Activated CD8-positive, alpha-beta memory T cell treated with anti-CD3 and anti-CD28 coated beads for 36 hours (primary cell): ENCODE data around the gene MRPS7. TPM values are rescaled to one million over a fixed set of nuclear protein-coding genes. Genes with fewer than 3 reads are reported as not detected.

Experiments used
- CTCF ChIA-PET: fragments of 350-600 bp; sonication (Branson Sonifier 250); formaldehyde crosslinking; loops from one replicate; lab custom pipeline; 2021; ENCODE audit warnings: antibody characterized with exemption; lab: Charles Lee
- POLR2A ChIA-PET: fragments of 350-600 bp; sonication (Branson Sonifier 250); formaldehyde crosslinking; loops from one replicate; lab custom pipeline; 2021; ENCODE audit warnings: antibody characterized with exemption; lab: Charles Lee
- total RNA-seq, 2 experiments: library from RNA; stranded (reverse); gene quantifications; one replicate each; pipeline ENCODE4 v1.2.3, GENCODE V29; 2021

Gene MRPS7
- total RNA-seq, 2 experiments from 2014 or later: 98.9 to 102 TPM

DNA sequence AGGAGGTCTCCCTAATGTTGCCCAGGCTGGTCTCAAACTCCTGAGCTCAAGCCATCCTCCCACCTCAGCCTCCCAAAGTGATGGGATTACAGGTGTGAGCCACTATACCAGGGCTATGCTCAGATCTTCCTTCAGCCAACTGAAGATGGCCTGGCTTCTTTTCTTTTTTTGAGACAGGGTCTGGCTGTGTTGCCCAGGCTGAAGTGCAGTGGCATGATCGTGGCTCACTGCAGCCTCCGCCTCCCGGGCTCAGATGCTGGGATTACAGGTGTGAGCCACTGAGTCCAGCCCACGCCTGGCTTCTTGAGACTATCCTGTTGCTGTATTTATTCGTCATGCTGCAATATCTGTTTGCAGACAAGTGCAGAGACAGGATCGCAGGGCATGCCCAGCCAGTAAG is 23.4 kb downstream of the MRPS7 start:
- ChIA-PET CTCF (interaction anchor here (0.6 kb wide), 1 partner anchor 27 kb away, joined by 4 read pairs; no protein-coding TSS in a partner anchor), POLR2A (no interaction called here)

DNA sequence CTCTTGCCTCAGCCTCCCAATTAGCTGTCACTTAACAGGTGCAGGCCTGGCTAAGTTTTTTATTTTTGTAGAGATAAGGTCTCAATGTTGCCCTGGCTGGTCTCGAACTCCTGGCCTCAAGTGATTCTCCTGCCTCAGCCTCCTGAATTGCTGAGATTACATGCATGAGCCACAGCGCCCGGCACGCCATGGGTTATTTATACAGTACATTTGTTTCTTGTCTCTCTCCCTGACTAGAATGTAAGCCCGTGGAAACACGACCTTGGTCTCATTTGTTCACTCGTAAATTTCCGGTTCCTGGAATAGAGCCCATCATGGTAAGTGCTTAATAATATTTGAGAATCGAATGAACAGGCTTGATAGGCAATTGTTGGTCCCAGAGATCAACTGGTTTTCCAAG is 25.5 kb downstream of the MRPS7 start:
- POLR2A ChIA-PET: no interaction called here

DNA sequence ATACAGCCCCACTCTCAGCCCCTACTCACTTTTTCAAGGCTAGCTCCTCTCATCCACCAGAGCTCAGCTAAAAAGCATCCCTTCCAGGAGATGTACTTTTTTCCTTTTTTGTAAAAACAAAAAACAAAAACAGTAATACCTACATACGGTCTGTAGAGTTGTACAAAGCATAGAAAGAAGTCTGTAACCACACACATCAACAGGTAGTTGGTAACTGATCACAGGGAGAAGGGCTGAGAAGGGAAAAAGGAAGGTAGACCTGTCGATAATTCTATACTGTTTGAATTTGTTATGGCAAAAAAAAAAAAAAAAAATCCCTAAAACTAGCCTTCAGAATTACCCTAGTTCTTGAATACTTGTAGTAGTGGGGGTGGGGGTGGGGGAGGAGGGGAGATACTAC is 26.7 kb downstream of the MRPS7 start:
- POLR2A ChIA-PET: interaction anchor here (0.6 to 2.4 kb wide), 8 partner anchors 12 to 477 kb away, joined by 3 to 35 read pairs (median 5); partner anchors contain the start of genes GALK1, GRB2, MIF4GD and TMEM94
- CTCF ChIA-PET: interaction anchor here (0.6 to 3.2 kb wide), 11 partner anchors 10 to 124 kb away, joined by 3 to 27 read pairs (median 4); partner anchors contain the start of genes GRB2, MIF4GD and MRPS7

More for the DNA sequence above, 25.5 kb downstream of the MRPS7 start:
- CTCF ChIA-PET: interaction anchor here (1.5 kb wide), 1 partner anchor 17 kb away, joined by 4 read pairs; the partner anchor contains the start of gene MIF4GD

DNA sequence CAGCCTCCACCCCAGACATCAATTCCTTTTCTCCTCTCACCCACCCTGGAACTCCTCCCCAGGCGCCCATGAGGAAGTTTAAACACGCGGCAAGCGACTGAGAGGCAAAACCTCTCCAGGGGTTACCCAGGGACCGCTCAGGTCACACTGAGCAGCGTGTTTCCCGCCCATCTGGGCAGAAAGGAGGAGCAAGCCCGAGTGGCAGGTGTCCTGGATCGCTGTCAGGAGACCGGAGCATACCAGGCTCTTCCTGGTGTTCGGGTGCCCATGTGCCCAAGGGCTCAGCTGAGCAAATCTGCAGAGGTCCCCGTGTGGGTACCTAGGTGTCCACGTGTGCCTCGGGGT is 27.1 kb downstream of the MRPS7 start:
- ChIA-PET CTCF (interaction anchor here (0.6 to 3.2 kb wide), 22 partner anchors 10 to 300 kb away, joined by 3 to 27 read pairs (median 3); partner anchors contain the start of genes GRB2, MIF4GD and MRPS7), POLR2A (interaction anchor here (0.6 to 2.4 kb wide), 15 partner anchors 12 to 476 kb away, joined by 3 to 35 read pairs (median 3); partner anchors contain the start of genes GALK1, GRB2, MIF4GD and NT5C)

DNA sequence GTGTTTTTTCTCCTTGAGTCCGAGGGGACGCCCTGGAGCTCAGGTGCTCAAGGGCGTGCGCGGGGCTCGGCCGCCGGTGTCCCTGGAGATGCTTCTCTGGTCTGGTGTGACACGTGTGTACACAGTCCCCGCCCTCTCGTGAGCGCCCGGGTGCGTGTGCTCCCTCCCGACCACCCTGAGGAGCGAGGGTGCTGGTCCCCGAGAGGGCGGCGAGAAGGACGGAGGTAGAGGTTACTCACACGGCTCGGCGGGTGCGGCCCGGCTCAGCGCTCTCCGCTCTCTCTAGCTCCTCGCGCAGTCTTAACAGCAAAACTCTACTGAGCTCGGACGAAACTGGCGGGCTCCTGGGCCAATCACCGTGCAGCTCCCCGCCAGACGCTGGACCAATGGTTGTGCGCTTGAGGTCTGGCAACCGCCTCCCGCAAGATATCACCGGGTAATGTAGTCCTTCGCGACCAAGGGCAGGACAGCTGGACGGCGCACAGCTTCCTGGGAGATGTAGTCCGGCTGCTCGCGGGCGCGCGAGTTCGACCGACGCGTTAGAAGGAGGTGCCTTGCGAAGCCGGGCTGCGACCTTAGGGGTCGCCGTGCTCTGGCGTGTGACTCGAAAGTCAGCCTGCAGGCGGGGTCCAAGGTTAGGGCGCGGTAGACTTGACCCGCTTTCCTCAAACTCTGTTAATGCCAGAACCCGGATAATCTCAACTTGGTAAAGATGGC is 27.6 kb downstream of the MRPS7 start, which contains the start of gene SLC25A19:
Gene SLC25A19 (minus strand): TSS at position 319 of the 717 bp plus-strand sequence. CDS start 2,669 bp downstream, outside the sequence.
- POLR2A ChIA-PET: interaction anchor here (0.5 to 2.4 kb wide), 19 partner anchors 13 to 476 kb away, joined by 3 to 35 read pairs (median 3); partner anchors contain the start of genes GALK1, GRB2, LLGL2 and MIF4GD
- CTCF ChIA-PET: interaction anchor here (0.6 to 3.2 kb wide), 22 partner anchors 9 to 300 kb away, joined by 3 to 27 read pairs (median 3); partner anchors contain the start of genes GRB2, MIF4GD and MRPS7

DNA sequence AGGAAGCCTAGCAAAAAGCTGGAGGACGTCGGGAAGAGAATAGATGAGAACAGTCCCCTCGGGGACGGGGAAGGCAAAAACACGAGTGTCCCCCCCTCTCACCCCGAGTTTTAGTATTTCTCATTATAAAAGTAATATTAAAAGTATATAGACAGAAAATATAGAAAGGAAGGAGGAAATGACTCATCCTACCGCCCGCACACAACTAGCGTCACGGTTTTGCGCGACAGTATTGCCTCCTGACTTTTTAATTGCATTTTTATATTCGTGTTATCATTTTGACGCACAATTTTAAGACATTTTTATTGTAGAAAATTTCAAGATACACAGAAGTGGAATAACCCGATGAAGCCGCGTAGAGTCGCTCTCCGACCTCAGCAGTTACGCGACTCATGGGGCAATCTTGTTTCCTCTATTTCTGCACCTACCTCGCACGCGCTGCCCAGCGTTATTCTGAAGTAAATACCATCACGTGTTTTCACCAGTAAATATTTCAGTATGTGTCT is 28.2 kb downstream of the MRPS7 start:
- CTCF ChIA-PET: interaction anchor here (0.7 to 3.2 kb wide), 15 partner anchors 17 to 1435 kb away, joined by 3 to 27 read pairs (median 4); partner anchors contain the start of genes GRB2, MIF4GD and MRPS7
- POLR2A ChIA-PET: interaction anchor here (0.5 to 2.4 kb wide), 12 partner anchors 18 to 235 kb away, joined by 3 to 35 read pairs (median 4); partner anchors contain the start of genes GRB2, LLGL2, MIF4GD and MRPS7

DNA sequence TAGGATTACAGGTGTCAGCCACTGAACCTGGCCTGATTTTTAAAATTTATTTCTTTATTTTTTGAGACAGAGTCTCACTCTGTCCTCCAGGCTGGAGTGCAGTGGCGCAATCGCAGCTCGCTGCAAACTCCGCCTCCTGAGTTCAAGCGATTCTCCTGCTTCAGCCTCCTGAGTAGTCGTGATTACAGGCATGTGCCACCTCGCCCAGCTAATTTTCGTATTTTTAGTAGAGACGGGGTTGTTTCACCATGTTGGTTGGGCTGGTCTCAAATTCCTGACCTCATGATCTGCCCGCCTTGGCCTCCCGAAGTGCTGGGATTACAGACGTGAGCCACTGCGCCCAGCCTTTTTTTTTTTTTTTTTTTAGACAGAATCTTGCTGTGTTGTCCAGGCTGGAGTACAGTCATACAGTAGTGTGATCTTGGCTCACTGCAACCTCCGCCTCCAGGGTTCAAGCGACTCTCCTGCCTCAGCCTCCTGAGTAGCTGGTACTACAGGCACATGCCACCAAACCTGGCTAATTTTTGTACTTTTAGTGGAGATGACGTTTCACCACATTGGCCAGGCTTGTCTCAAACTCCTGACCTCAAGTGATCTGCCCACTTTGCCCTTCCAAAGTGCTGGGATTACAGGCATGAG is 31.2 kb downstream of the MRPS7 start:
- ChIA-PET POLR2A (interaction anchor here (0.7 kb wide), 1 partner anchor 113 kb away, joined by 5 read pairs; no protein-coding TSS in a partner anchor), CTCF (interaction anchor here (2.1 to 2.3 kb wide), 2 partner anchors 23 to 30 kb away, joined by 5 read pairs; no protein-coding TSS in a partner anchor)

DNA sequence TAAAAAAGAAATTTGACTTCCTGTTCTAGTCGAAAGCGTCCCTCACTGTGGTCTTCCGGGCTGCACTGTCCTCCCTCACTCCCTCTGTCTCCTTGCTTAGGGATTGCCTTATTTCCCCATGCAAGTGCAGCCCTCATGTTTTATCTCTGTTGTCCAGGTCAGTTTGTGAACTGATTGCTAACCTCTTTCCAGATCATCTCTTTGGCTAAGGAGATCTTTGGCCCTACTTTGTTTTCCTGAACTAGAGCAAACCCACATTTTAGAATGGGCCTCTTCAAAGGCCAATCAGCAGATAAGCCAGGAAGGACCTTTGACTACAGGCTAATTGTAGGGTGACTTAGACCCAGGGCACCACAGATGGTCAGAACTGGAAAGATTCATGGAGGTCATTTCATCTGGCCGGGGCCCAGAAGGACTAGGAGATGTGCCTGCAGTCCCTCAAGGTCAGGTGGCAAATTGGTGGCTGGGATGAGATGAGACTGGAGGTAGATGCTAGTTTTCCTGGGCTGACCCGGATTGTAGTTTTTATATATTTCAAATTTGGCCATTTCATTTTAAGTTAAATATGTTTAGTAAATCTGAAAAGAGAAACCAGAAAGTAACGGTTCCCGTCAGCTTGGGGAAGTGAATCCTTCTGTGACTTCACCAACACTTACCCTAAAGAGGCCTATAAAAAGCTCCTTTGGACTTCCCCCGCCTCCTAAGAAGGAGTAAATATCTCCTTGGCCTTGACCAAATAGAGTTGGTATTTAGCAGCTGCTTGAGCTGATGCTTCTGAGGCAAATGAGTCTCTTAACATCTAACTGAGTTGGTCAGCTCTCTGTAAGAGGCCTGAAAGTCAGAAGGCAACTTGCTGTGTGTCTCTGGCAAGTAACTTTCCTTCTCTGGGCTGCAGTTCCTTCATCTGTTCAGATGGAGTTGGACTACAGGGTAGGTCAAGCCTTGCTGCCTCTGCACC is 33.8 kb downstream of the MRPS7 start:
- ChIA-PET CTCF (interaction anchor here (0.7 to 1.5 kb wide), 5 partner anchors 14 to 581 kb away, joined by 3 to 4 read pairs (median 4); no protein-coding TSS in a partner anchor), POLR2A (interaction anchor here (0.7 to 1.2 kb wide), 3 partner anchors 24 to 544 kb away, joined by 3 to 4 read pairs (median 4); partner anchors contain the start of gene MIF4GD)

DNA sequence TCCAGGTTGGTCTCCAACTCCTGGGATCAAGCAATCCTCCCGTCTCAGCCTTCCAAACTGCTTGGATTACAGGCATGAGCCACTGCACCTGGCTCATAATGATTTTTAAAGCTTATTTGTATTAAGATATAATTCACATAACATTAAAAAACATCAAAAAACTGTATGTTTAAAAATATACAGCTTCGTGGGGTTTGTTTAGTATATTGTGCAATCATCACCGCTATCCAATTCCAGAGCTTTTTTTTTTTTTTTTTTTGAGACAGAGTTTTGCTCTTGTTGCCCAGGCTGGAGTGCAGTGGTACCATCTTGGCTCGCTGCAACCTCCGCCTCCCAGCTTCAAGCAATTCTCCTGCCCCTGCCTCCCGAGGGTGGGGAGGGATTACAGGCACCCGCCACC is 38.6 kb downstream of the MRPS7 start:
- POLR2A ChIA-PET: interaction anchor here (0.7 kb wide), 1 partner anchor 31 kb away, joined by 5 read pairs; no protein-coding TSS in a partner anchor
- CTCF ChIA-PET: no interaction called here

DNA sequence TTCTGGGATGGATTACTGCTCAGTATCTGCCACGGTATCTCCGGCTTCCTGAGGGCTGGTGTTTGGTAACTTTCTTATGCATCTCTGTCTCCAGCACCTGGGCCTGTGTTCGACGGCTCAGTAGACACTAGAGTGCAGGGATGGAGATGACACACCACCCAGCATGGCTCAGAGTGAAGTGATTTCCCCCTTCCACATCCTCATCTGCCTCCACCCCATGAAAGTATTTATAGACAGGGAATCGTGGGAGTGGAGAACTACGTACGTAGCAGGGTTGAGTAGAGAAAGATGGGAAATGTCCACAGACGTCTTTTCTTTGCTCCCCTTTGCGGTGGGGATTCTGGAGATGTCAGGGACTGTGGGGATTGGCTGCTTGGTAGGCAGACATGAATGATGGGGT is 39.4 kb downstream of the MRPS7 start:
- CTCF ChIA-PET: no interaction called here
- POLR2A ChIA-PET: no interaction called here

DNA sequence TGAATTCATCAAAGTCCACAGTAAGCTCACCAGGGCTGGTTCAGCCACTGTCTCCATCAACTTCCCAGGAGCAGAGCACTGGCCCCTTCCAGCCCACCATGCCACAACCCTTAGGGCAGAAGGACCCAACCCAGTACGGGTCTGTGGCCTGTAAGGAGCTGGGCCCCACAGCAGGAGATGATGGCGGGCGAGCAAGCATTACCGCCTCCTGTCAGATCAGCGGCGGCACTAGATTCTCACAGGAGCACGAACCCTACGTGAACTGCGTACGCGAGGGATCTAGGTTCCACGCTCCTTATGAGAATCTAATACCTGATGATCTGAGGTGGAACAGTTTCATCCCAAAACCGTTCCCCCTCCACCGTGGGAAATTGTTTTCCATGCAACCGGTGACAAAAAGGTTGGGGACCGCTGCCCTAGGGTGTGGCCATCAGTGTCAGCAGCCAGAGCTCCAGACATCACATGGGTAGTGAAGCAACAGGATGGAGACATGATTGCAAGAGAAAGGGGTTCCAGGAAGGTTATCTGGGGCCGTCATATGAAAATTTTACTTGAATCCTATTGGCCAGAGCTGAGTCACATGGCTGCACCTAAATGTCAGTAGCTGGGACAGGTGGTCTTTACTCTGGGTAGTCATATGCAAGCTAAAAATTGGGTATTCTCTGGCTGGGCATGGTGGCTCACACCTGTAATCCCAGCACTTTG is 40.0 kb downstream of the MRPS7 start:
- POLR2A ChIA-PET: no interaction called here
- CTCF ChIA-PET: interaction anchor here (0.5 kb wide), 1 partner anchor 212 kb away, joined by 3 read pairs; no protein-coding TSS in a partner anchor

DNA sequence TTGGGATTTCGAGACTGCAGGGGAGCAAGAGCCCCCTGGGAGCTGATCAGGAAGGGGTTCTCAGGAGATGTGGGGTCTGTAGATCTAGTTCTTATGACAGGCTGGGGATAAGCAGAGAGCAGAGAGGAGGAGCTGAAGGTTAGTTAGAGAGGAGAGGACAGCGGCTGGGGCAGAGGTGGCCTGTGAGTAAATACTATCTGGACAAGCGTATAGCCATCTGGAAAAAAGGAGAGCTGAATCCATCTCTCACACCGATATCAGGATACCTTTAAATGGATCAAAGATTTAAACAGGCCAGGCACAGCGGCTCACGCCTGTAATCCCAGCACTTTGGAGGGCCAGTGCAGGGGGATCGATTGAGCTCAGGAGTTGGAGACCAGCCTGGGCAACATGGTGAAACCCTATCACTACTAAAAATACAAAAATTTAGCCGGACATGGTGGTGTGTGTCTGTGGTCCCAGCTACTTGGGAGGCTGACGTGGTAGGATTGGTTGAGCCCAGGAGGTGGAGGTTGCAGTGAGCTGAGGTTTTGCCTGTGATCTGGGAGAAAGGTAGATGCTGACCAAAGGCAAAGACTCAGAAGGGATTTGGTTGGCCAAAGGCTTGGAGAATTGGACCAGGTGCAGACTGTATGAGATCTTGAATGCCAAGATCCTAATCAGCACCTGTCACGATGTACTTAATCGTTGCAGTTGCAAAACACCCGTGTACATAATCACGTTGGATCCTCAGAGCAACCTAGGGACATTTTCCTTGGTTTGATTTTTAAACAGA is 46.5 kb downstream of the MRPS7 start:
- ChIA-PET CTCF (interaction anchor here (0.6 to 1.0 kb wide), 2 partner anchors 15 to 227 kb away, joined by 3 to 5 read pairs; no protein-coding TSS in a partner anchor), POLR2A (no interaction called here)

DNA sequence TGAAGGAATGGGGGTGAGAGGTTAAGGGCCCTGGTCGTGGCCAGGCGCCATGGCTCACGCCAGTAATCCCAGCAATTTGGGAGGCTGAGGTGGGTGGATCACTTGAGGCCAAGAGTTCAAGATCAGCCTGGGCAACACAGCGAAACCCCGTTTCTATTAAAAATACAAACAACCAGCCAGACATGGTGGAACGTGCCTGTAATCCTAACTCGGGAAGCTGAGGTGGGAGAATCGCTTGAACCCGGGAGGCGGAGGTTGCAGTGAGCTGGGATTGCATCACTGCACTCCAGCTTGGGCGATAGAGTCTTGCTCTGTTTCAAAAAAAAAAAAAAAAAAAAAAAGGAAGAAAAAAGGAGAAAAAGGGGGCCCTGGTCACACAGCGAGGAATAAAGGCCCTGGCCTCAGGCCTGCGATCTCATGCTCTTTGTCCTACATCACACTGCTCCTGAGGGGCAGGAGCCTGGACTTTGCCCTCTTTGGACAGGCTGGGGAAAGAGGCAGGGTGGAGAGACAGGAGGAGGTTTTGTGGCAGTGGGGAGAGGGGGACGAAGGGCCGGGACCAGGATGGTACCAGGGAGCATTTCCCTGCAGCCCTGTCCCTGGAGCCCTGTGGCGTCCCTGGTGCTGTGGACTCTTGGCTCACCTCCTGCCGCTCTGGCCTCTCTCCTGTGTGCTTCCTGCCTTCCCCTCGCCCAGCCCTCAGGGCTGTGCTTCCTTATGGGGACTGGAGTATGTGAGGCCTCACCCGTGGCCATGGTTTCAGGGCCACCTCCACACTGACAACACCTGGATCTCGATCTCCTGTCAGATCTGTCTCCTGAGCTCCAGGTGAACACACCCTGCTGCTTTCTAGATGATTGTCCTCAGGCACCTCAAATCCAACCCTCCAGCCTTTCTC is 47.3 kb downstream of the MRPS7 start:
- POLR2A ChIA-PET: no interaction called here

DNA sequence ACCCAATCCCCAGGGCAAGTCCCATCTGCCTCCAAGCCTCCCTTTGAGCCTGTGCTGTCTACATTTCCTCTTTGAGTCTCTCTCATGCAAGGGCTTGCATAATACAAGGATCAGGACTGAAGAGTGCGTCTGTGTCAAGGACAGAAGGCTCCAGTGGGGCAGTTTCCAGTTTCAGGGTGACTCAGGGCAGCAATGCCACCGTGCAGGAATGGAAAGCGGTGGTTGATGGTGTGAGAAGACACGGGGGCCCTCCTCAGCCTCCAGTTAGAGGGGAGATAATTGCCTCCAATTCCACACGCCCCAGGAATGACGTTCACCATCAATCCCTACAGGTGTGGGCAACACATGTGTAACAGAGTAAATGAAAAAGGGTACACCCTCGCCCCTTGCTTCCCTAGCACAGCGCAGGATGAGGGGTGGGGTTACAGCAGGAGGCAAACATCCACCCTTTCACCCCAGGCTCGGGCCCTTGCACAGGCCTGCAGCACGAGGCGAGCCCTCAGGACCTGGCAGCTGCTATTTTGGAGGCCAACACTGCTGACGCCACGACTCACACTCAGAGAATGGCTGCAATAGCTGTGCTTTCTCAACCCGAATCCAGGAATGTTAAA is 52.4 kb downstream of the MRPS7 start:
- POLR2A ChIA-PET: interaction anchor here (0.7 kb wide), 1 partner anchor 23 kb away, joined by 3 read pairs; no protein-coding TSS in a partner anchor
- CTCF ChIA-PET: interaction anchor here (0.7 to 1.3 kb wide), 2 partner anchors 9 to 140 kb away, joined by 3 to 6 read pairs; no protein-coding TSS in a partner anchor

More for the DNA sequence above, 47.3 kb downstream of the MRPS7 start:
- CTCF ChIA-PET: interaction anchor here (0.6 to 1.0 kb wide), 3 partner anchors 14 to 228 kb away, joined by 3 to 5 read pairs (median 3); no protein-coding TSS in a partner anchor
